Ishikawa (cell line): ENCODE data around the gene IKZF2.

Experiments used
- CEBPB ChIP-seq: IDR thresholded peaks from 2 replicates; pipeline ENCODE4 v1.6.1; 2012
- CREB1 ChIP-seq: IDR thresholded peaks from 2 replicates; pipeline ENCODE4 v1.6.1; 2012; ENCODE audit warnings: low read depth
- EGR1 ChIP-seq: IDR thresholded peaks from 2 replicates; pipeline ENCODE4 v1.6.1; 2012
- EP300 ChIP-seq: IDR thresholded peaks from 2 replicates; pipeline ENCODE4 v1.6.1; 2012; ENCODE audit warnings: borderline replicate concordance
- FOXM1 ChIP-seq: IDR thresholded peaks from 2 replicates; pipeline ENCODE4 v1.6.1; 2012; ENCODE audit warnings: low read depth, borderline replicate concordance
- NFIC ChIP-seq: IDR thresholded peaks from 2 replicates; pipeline ENCODE4 v1.6.1; 2012
- RAD21 ChIP-seq: IDR thresholded peaks from 2 replicates; pipeline ENCODE4 v1.6.1; 2012; ENCODE audit warnings: low read depth
- REST ChIP-seq: IDR thresholded peaks from 2 replicates; pipeline ENCODE4 v1.6.1; 2012; ENCODE audit warnings: low read depth, mild to moderate bottlenecking
- TAF1 ChIP-seq: IDR thresholded peaks from 2 replicates; pipeline ENCODE4 v1.6.1; 2012; ENCODE audit warnings: low read depth, mild to moderate bottlenecking
- TCF12 ChIP-seq: IDR thresholded peaks from 2 replicates; pipeline ENCODE4 v1.6.1; 2012; ENCODE audit warnings: low read depth
- YY1 ChIP-seq: IDR thresholded peaks from 2 replicates; pipeline ENCODE4 v1.6.1; 2012; ENCODE audit warnings: low read depth
- ZBTB7A ChIP-seq: IDR thresholded peaks from 2 replicates; pipeline ENCODE4 v1.6.1; 2012; ENCODE audit warnings: low read depth
- TF ChIP-seq, protein P1 (sequence below): IDR thresholded peaks from 2 replicates; pipeline ENCODE4 v1.6.1; 2012
- TF ChIP-seq, protein P2 (sequence below): IDR thresholded peaks from 2 replicates; pipeline ENCODE4 v1.6.1; 2012

DNA sequence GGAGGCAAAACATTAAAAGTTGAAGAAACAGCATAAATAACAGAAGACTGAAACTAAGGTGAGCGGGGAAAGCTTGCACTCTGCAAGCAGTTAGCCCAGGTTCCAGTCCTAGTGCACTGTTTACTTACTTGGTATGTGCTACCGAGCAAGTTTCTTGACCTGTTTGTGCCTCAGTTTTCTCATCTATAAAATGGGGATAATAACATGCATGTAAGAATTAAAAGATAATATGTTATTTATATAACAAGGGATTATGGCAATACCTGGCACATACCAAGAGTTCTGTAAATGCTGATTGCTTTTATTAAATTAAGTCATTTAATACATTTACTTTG, 37.1 kb upstream of the IKZF2 start:
- TF ChIP-seq, protein P1, sequence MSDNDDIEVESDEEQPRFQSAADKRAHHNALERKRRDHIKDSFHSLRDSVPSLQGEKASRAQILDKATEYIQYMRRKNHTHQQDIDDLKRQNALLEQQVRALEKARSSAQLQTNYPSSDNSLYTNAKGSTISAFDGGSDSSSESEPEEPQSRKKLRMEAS, result no peak
- TF ChIP-seq CEBPB (no peak), RAD21 (no peak), TCF12 (no peak), NFIC (no peak), CREB1 (no peak), ZBTB7A (no peak), EGR1 (no peak), FOXM1 (no peak), YY1 (no peak), EP300 (no peak), REST (no peak), TAF1 (no peak)
- TF ChIP-seq, protein P2, sequence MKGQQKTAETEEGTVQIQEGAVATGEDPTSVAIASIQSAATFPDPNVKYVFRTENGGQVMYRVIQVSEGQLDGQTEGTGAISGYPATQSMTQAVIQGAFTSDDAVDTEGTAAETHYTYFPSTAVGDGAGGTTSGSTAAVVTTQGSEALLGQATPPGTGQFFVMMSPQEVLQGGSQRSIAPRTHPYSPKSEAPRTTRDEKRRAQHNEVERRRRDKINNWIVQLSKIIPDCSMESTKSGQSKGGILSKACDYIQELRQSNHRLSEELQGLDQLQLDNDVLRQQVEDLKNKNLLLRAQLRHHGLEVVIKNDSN, result no peak
